Effector memory CD8-positive, alpha-beta T cell (primary cell): ENCODE measurements around the gene USP2.

ENCODE experiments used
- ATAC-seq: fragments of 150-1000 bp; cut with Tn5 transposase; replicated peaks from 2 replicates; pipeline ENCODE4 v1.10.0; 2021; ENCODE audit warnings: mild to moderate bottlenecking, moderate library complexity
- DNase-seq, 3 experiments: peaks; one replicate each; pipeline ENCODE4 v3.0.0; 2021
- H3K27ac Mint-ChIP-seq, 2 donors: one replicate each; pipeline ENCODE4 v1.8.0; 2022; ENCODE audit warnings: mild to moderate bottlenecking in 2 of 2, mixed read lengths in 2 of 2, moderate library complexity in 2 of 2
- H3K27me3 Mint-ChIP-seq, 2 donors: one replicate each; pipeline ENCODE4 v1.8.0; 2022; ENCODE audit warnings: mixed read lengths in 2 of 2
- H3K36me3 Mint-ChIP-seq: one replicate; pipeline ENCODE4 v1.8.0; 2022; ENCODE audit warnings: mild to moderate bottlenecking, moderate library complexity, mixed read lengths; ENCODE audit not compliant: insufficient read depth
- H3K4me1 Mint-ChIP-seq, 2 donors: one replicate each; pipeline ENCODE4 v1.8.0; 2022; ENCODE audit warnings: low read depth in 2 of 2, mixed read lengths in 2 of 2
- H3K4me3 Mint-ChIP-seq, 2 donors: one replicate each; pipeline ENCODE4 v1.8.0; 2022; ENCODE audit warnings: mild to moderate bottlenecking in 2 of 2, mixed read lengths in 2 of 2, moderate library complexity in 2 of 2
- H3K9me3 Mint-ChIP-seq, 2 donors: one replicate each; pipeline ENCODE4 v1.8.0; 2022; ENCODE audit warnings: mixed read lengths in 2 of 2

USP2 gene

GRCh38 chr11:119361941-119362725, 19.4 kb downstream of the USP2 start:
- H3K9me3 Mint-ChIP-seq = no peaks in the 10 kb centered on the region
- DNase-seq (no peak), ATAC-seq (no peak)
- H3K27me3 Mint-ChIP-seq = peaks cover 56 to 64% of the 10 kb centered on the region in 2 donors
- no peak overlapping the region for H3K27ac Mint-ChIP-seq
- peaks cover 11% of the 10 kb centered on the region for H3K36me3 Mint-ChIP-seq
- peak overlapping the region in 1 of 2 donors; percentile 64 for H3K4me3 Mint-ChIP-seq
- H3K4me1 Mint-ChIP-seq = peaks cover 6 to 15% of the 10 kb centered on the region in 2 donors

- DNase-seq = no peak
- no peak overlapping the region for H3K27ac Mint-ChIP-seq
- no peak for ATAC-seq
- peaks cover 48 to 64% of the 10 kb centered on the region in 2 donors for H3K27me3 Mint-ChIP-seq
- peaks cover 11% of the 10 kb centered on the region for H3K36me3 Mint-ChIP-seq
- H3K4me1 Mint-ChIP-seq = peaks cover 11 to 18% of the 10 kb centered on the region in 2 donors
- H3K9me3 Mint-ChIP-seq = no peaks in the 10 kb centered on the region
- H3K4me3 Mint-ChIP-seq = no peak overlapping the region
These were observed 20.3 kb downstream of the USP2 start for GRCh38 chr11:119361056-119361787.

GRCh38 chr11:119359365-119360214, 21.9 kb downstream of the USP2 start:
- ATAC-seq (no peak), DNase-seq (no peak)
- Mint-ChIP-seq H3K27ac (peak overlapping the region in 1 of 2 donors; percentile 0), H3K36me3 (peaks cover 7% of the 10 kb centered on the region), H3K27me3 (peaks cover 33 to 64% of the 10 kb centered on the region in 2 donors), H3K9me3 (no peaks in the 10 kb centered on the region), H3K4me3 (no peak overlapping the region), H3K4me1 (peaks cover 10 to 15% of the 10 kb centered on the region in 2 donors)

- Mint-ChIP-seq H3K4me3 (peak overlapping the region; percentile 86 to 88), H3K27ac (peak overlapping the region in 1 of 2 donors; percentile 89), H3K36me3 (peaks cover 7% of the 10 kb centered on the region), H3K9me3 (no peaks in the 10 kb centered on the region), H3K4me1 (peaks cover 8 to 9% of the 10 kb centered on the region in 2 donors), H3K27me3 (peaks cover 30 to 67% of the 10 kb centered on the region in 2 donors)
- ATAC-seq (no peak), DNase-seq (no peak)
These were observed 24.4 kb downstream of the USP2 start for GRCh38 chr11:119357074-119357473.

GRCh38 chr11:119356349-119357031, 25.0 kb downstream of the USP2 start:
- H3K27ac Mint-ChIP-seq = peak overlapping the region; percentile 63 to 89

GRCh38 chr11:119355091-119355843, 26.2 kb downstream of the USP2 start:
- H3K27ac Mint-ChIP-seq = no peak overlapping the region
- peak overlapping the region; percentile 86 to 88 for H3K4me3 Mint-ChIP-seq
- DNase-seq (no peak), ATAC-seq (no peak)
- H3K9me3 Mint-ChIP-seq = no peaks in the 10 kb centered on the region
- H3K4me1 Mint-ChIP-seq = peaks cover 9% of the 10 kb centered on the region in 2 donors
- peaks cover 33 to 68% of the 10 kb centered on the region in 2 donors for H3K27me3 Mint-ChIP-seq
- H3K36me3 Mint-ChIP-seq = peaks cover 11% of the 10 kb centered on the region

More at GRCh38 chr11:119356349-119357031, 25.0 kb downstream of the USP2 start:
- Mint-ChIP-seq H3K27me3 (peaks cover 32 to 67% of the 10 kb centered on the region in 2 donors), H3K4me3 (peak overlapping the region; percentile 86 to 88), H3K4me1 (peaks cover 8 to 9% of the 10 kb centered on the region in 2 donors), H3K36me3 (peaks cover 9% of the 10 kb centered on the region), H3K9me3 (no peaks in the 10 kb centered on the region)
- peak; percentile 92 for ATAC-seq
- DNase-seq = peak; percentile 63 to 76 (median 70)

- Mint-ChIP-seq H3K4me1 (peaks cover 12 to 13% of the 10 kb centered on the region in 2 donors), H3K27me3 (peaks cover 33 to 65% of the 10 kb centered on the region in 2 donors), H3K4me3 (no peak overlapping the region), H3K9me3 (no peaks in the 10 kb centered on the region), H3K36me3 (peaks cover 8% of the 10 kb centered on the region), H3K27ac (no peak overlapping the region)
- no peak for DNase-seq
- ATAC-seq = no peak
These were observed 28.6 kb downstream of the USP2 start for GRCh38 chr11:119352857-119353260.

- Mint-ChIP-seq H3K27ac (peak overlapping the region in 1 of 2 donors; percentile 74), H3K36me3 (peaks cover 8% of the 10 kb centered on the region), H3K4me1 (peaks cover 5% of the 10 kb centered on the region in 2 donors), H3K4me3 (no peak overlapping the region), H3K27me3 (peaks cover 33 to 64% of the 10 kb centered on the region in 2 donors), H3K9me3 (no peaks in the 10 kb centered on the region)
- ATAC-seq (no peak), DNase-seq (no peak)
These were observed 30.3 kb downstream of the USP2 start for GRCh38 chr11:119351232-119351631.

- peak overlapping the region in 1 of 2 donors; percentile 2 for H3K4me3 Mint-ChIP-seq
- no peak for DNase-seq
- peaks cover 42 to 63% of the 10 kb centered on the region in 2 donors for H3K27me3 Mint-ChIP-seq
- ATAC-seq = no peak
- H3K36me3 Mint-ChIP-seq = peaks cover 8% of the 10 kb centered on the region
- H3K27ac Mint-ChIP-seq = peak overlapping the region in 1 of 2 donors; percentile 61
- no peaks in the 10 kb centered on the region for H3K9me3 Mint-ChIP-seq
- peaks cover 3 to 5% of the 10 kb centered on the region in 2 donors for H3K4me1 Mint-ChIP-seq
These were observed 31.2 kb downstream of the USP2 start for GRCh38 chr11:119350302-119350701.

GRCh38 chr11:119347940-119348605, 33.4 kb downstream of the USP2 start:
- Mint-ChIP-seq H3K4me3 (no peak overlapping the region), H3K36me3 (peaks cover 4% of the 10 kb centered on the region), H3K9me3 (no peaks in the 10 kb centered on the region), H3K27ac (no peak overlapping the region), H3K27me3 (peaks cover 54 to 65% of the 10 kb centered on the region in 2 donors), H3K4me1 (peaks cover 3 to 5% of the 10 kb centered on the region in 2 donors)
- DNase-seq = no peak
- no peak for ATAC-seq

GRCh38 chr11:119347242-119347641, 34.2 kb downstream of the USP2 start:
- ATAC-seq (no peak), DNase-seq (no peak)
- H3K9me3 Mint-ChIP-seq = no peaks in the 10 kb centered on the region
- H3K27ac Mint-ChIP-seq = no peak overlapping the region
- peaks cover 3 to 5% of the 10 kb centered on the region in 2 donors for H3K4me1 Mint-ChIP-seq
- peaks cover 51 to 65% of the 10 kb centered on the region in 2 donors for H3K27me3 Mint-ChIP-seq
- peaks cover 4% of the 10 kb centered on the region for H3K36me3 Mint-ChIP-seq
- no peak overlapping the region for H3K4me3 Mint-ChIP-seq
